ENCODE measurements around the gene RNF26.

GRCh38 chr11:119299416-119299815 lies 34.9 kb upstream of the RNF26 start:
- TF ChIP-seq YY1 (IDR thresholded peaks at IDR 0.05; ENCODE audit: insufficient read depth, insufficient read length), result no peak
- no peak for TF ChIP-seq ZNF274 (IDR thresholded peaks at IDR 0.05; ENCODE audit: low read depth, low read length)

Data from NT2/D1 (cell line).